ENCODE data around the gene BAIAP2L2. TPM values are rescaled to one million over a fixed set of nuclear protein-coding genes. Genes with fewer than 3 reads are reported as not detected.
"Not testable (repeated sequence)": the region's sequence is repeated elsewhere in the genome, so short reads cannot be mapped to it uniquely, and the experiment has no call there.

The BAIAP2L2 gene
- total RNA-seq, 1 donor from 2014 or later = 0.64 TPM

- Mint-ChIP-seq H3K9me3 (no peaks in the 10 kb centered on the region), H3K36me3 (ENCODE audit: low read depth) (no peaks in the 10 kb centered on the region), H3K4me3 (no peak overlapping the region), H3K27me3 (peaks cover 9% of the 10 kb centered on the region), H3K4me1 (peaks cover 3% of the 10 kb centered on the region), H3K27ac (no peak overlapping the region)
- CTCF ChIA-PET = no interaction called here
- ATAC-seq (ENCODE audit: low read depth) = no peak
- intact Hi-C loops (cut with micrococcal nuclease) = no loop called here
- DNase-seq = no peak
- POLR2A ChIA-PET = no interaction called here
- TF ChIP-seq CTCF (IDR thresholded peaks at IDR 0.05) = no peak
These were observed 68.6 kb downstream of the BAIAP2L2 start for GRCh38 chr22:38041760-38042487.

- intact Hi-C loops (cut with micrococcal nuclease) = no loop called here
- H3K4me3 Mint-ChIP-seq = no peak overlapping the region
- DNase-seq = no peak
These were observed 69.3 kb downstream of the BAIAP2L2 start for GRCh38 chr22:38040953-38041759.

GRCh38 chr22:38038890-38039812, 71.3 kb downstream of the BAIAP2L2 start:
- ATAC-seq (ENCODE audit: low read depth) (no peak), DNase-seq (no peak)
- Mint-ChIP-seq H3K9me3 (no peaks in the 10 kb centered on the region), H3K4me3 (no peak overlapping the region), H3K27ac (no peak overlapping the region), H3K36me3 (ENCODE audit: low read depth) (no peaks in the 10 kb centered on the region), H3K27me3 (peaks cover 6% of the 10 kb centered on the region), H3K4me1 (peaks cover 3% of the 10 kb centered on the region)
- intact Hi-C loops (cut with micrococcal nuclease) = no loop called here
- ChIA-PET CTCF (no interaction called here), POLR2A (no interaction called here)
- TF ChIP-seq CTCF (IDR thresholded peaks at IDR 0.05) = no peak

More at GRCh38 chr22:38040953-38041759, 69.3 kb downstream of the BAIAP2L2 start:
- Mint-ChIP-seq H3K9me3 (no peaks in the 10 kb centered on the region), H3K27me3 (peaks cover 9% of the 10 kb centered on the region), H3K36me3 (ENCODE audit: low read depth) (no peaks in the 10 kb centered on the region), H3K4me1 (peaks cover 3% of the 10 kb centered on the region), H3K27ac (no peak overlapping the region)
- ChIA-PET POLR2A (no interaction called here), CTCF (no interaction called here)
- no peak for TF ChIP-seq CTCF (IDR thresholded peaks at IDR 0.05)
- no peak for ATAC-seq (ENCODE audit: low read depth)

- ChIA-PET POLR2A (no interaction called here), CTCF (interaction anchor here (1.5 kb wide), 1 partner anchor 14 kb away, joined by 6 read pairs; no protein-coding TSS in a partner anchor)
- Mint-ChIP-seq H3K27me3 (peaks cover 6% of the 10 kb centered on the region), H3K27ac (no peak overlapping the region), H3K4me1 (peaks cover 3% of the 10 kb centered on the region), H3K4me3 (no peak overlapping the region), H3K36me3 (ENCODE audit: low read depth) (no peaks in the 10 kb centered on the region), H3K9me3 (no peaks in the 10 kb centered on the region)
- DNase-seq (no peak), ATAC-seq (ENCODE audit: low read depth) (no peak)
- intact Hi-C loops (cut with micrococcal nuclease) = no loop called here
- no peak for TF ChIP-seq CTCF (IDR thresholded peaks at IDR 0.05)
These were observed 72.1 kb downstream of the BAIAP2L2 start for GRCh38 chr22:38038426-38038825.

- ATAC-seq (ENCODE audit: low read depth); H3K4me1 Mint-ChIP-seq; H3K36me3 Mint-ChIP-seq (ENCODE audit: low read depth); H3K27ac Mint-ChIP-seq; H3K4me3 Mint-ChIP-seq; H3K9me3 Mint-ChIP-seq; intact Hi-C loops (cut with micrococcal nuclease); DNase-seq; H3K27me3 Mint-ChIP-seq: not testable (repeated sequence)
- CTCF ChIA-PET = interaction anchor here (1.5 kb wide), 1 partner anchor 15 kb away, joined by 6 read pairs; no protein-coding TSS in a partner anchor
- POLR2A ChIA-PET = interaction anchor here (0.6 kb wide), 1 partner anchor 539 kb away, joined by 3 read pairs; no protein-coding TSS in a partner anchor
These were observed 72.9 kb downstream of the BAIAP2L2 start for GRCh38 chr22:38037367-38038150.
